HG03108 (cell line): ENCODE results near the gene EMC8.
"Not testable (repeated sequence)": the region's sequence is repeated elsewhere in the genome, so short reads cannot be mapped to it uniquely, and the experiment has no call there.

Experiments used
- ATAC-seq: cut with Tn5 transposase; IDR thresholded peaks from one replicate; pipeline ENCODE4 v1.9.1; 2021; ENCODE audit warnings: moderate library complexity; ENCODE audit not compliant: unreplicated experiment

EMC8 gene

GRCh38 chr16:85816159-85816558, 16.8 kb upstream of the EMC8 start:
- ATAC-seq = no peak

GRCh38 chr16:85812811-85813700, 13.7 kb upstream of the EMC8 start:
- no peak for ATAC-seq

GRCh38 chr16:85812031-85812807, 12.9 kb upstream of the EMC8 start:
- ATAC-seq = no peak

GRCh38 chr16:85810742-85811115, 11.4 kb upstream of the EMC8 start:
- ATAC-seq = no peak

- ATAC-seq = no peak
Observed at GRCh38 chr16:85810097-85810741, 10.9 kb upstream of the EMC8 start.

- ATAC-seq = no peak
Observed at GRCh38 chr16:85809645-85810044, 10.3 kb upstream of the EMC8 start.

- no peak for ATAC-seq
Observed at GRCh38 chr16:85808926-85809325, 9.6 kb upstream of the EMC8 start.

GRCh38 chr16:85808104-85808503, 8.8 kb upstream of the EMC8 start:
- not testable (repeated sequence) for ATAC-seq

- ATAC-seq = not testable (repeated sequence)
Observed at GRCh38 chr16:85807340-85807739, 8.0 kb upstream of the EMC8 start.

- ATAC-seq = no peak
Observed at GRCh38 chr16:85806539-85806938, 7.2 kb upstream of the EMC8 start.

GRCh38 chr16:85805442-85806045, 6.2 kb upstream of the EMC8 start:
- no peak for ATAC-seq

- ATAC-seq = no peak
Observed at GRCh38 chr16:85803570-85803969, 4.2 kb upstream of the EMC8 start.

- no peak for ATAC-seq
Observed at GRCh38 chr16:85800321-85800669, 951 bp upstream of the EMC8 start.

- ATAC-seq = peak; percentile 14
Observed at GRCh38 chr16:85798901-85799496, 345 bp downstream of the EMC8 start.

- ATAC-seq = no peak
Observed at GRCh38 chr16:85798283-85798776, 1.0 kb downstream of the EMC8 start.

GRCh38 chr16:85796599-85796998, 2.7 kb downstream of the EMC8 start:
- ATAC-seq = no peak

GRCh38 chr16:85796152-85796551, 3.2 kb downstream of the EMC8 start:
- no peak for ATAC-seq

GRCh38 chr16:85794696-85795095, 4.6 kb downstream of the EMC8 start:
- ATAC-seq = no peak

GRCh38 chr16:85793662-85794298, 5.6 kb downstream of the EMC8 start:
- no peak for ATAC-seq

GRCh38 chr16:85789773-85790172, 9.6 kb downstream of the EMC8 start:
- ATAC-seq = no peak
